Trophoblast cell (in vitro differentiated cells and primary cell): ENCODE results near the gene OPN5.
A peak's percentile ranks its signal among the peaks of the same experiment; 100 is the strongest.

Experiments used
- DNase-seq, 2 donors: peaks; one replicate each; pipeline ENCODE4 v3.0.0-alpha.2; 2016
- H2AFZ ChIP-seq: 2 replicates; pipeline ENCODE4 v1.6.1; 2013; ENCODE audit warnings: low read length, moderate library complexity, mild to moderate bottlenecking; ENCODE audit not compliant: insufficient read depth, poor library complexity
- H2AK5ac ChIP-seq: 2 replicates; pipeline ENCODE4 v1.6.1; 2013; ENCODE audit warnings: mild to moderate bottlenecking, low read length
- H2BK120ac ChIP-seq: 2 replicates; pipeline ENCODE4 v1.6.1; 2013; ENCODE audit warnings: low read length, mild to moderate bottlenecking, moderate library complexity; ENCODE audit not compliant: insufficient read depth, poor library complexity
- H2BK12ac ChIP-seq: 2 replicates; pipeline ENCODE4 v1.6.1; 2013; ENCODE audit warnings: mild to moderate bottlenecking, low read length, moderate library complexity
- H2BK5ac ChIP-seq: 2 replicates; pipeline ENCODE4 v1.6.1; 2013; ENCODE audit warnings: low read length, low read depth, moderate library complexity, mild to moderate bottlenecking; ENCODE audit not compliant: poor library complexity
- H3K14ac ChIP-seq: 2 replicates; pipeline ENCODE4 v1.6.1; 2013; ENCODE audit warnings: mild to moderate bottlenecking, low read length
- H3K18ac ChIP-seq: 2 replicates; pipeline ENCODE4 v1.6.1; 2013; ENCODE audit warnings: mild to moderate bottlenecking, low read length
- H3K23ac ChIP-seq: 2 replicates; pipeline ENCODE4 v1.6.1; 2013; ENCODE audit warnings: low read length
- H3K27ac ChIP-seq: 2 replicates; pipeline ENCODE4 v1.5.1; 2013; ENCODE audit warnings: low read depth, mild to moderate bottlenecking, inconsistent platforms, low read length, moderate library complexity
- H3K27me3 ChIP-seq: 2 replicates; pipeline ENCODE4 v1.6.1; 2013; ENCODE audit warnings: inconsistent platforms, mild to moderate bottlenecking, low read length, moderate library complexity; ENCODE audit not compliant: insufficient read depth
- H3K36me3 ChIP-seq, 2 experiments: 1 replicate in 1 of 2; 2 replicates in 1 of 2; pipeline ENCODE4 v1.6.1; 2013; ENCODE audit warnings: low read length in 2 of 2, mild to moderate bottlenecking in 2 of 2, moderate library complexity in 1 of 2; ENCODE audit not compliant: insufficient read depth in 2 of 2, control insufficient read depth in 1 of 2
- H3K4ac ChIP-seq: 2 replicates; pipeline ENCODE4 v1.6.1; 2013; ENCODE audit warnings: low read depth, mild to moderate bottlenecking, low read length, moderate library complexity
- H3K4me1 ChIP-seq, 2 experiments: 1 replicate in 1 of 2; 2 replicates in 1 of 2; pipeline ENCODE4 v1.6.1; 2013; ENCODE audit warnings: low read length in 2 of 2, mild to moderate bottlenecking in 2 of 2, moderate library complexity in 1 of 2; ENCODE audit not compliant: insufficient read depth in 2 of 2, control insufficient read depth in 1 of 2
- H3K4me2 ChIP-seq: 2 replicates; pipeline ENCODE4 v1.6.1; 2013; ENCODE audit warnings: inconsistent platforms, mild to moderate bottlenecking, low read length, moderate library complexity
- H3K4me3 ChIP-seq: 2 replicates; pipeline ENCODE4 v1.5.1; 2013; ENCODE audit warnings: mild to moderate bottlenecking, low read depth, low read length, inconsistent platforms
- H3K79me1 ChIP-seq: one replicate; pipeline ENCODE4 v1.6.1; 2013; ENCODE audit warnings: low read length
- H3K79me2 ChIP-seq: 2 replicates; pipeline ENCODE4 v1.6.1; 2013; ENCODE audit warnings: low read length, mild to moderate bottlenecking; ENCODE audit not compliant: control insufficient read depth, insufficient read depth, poor library complexity
- H3K9ac ChIP-seq: 2 replicates; pipeline ENCODE4 v1.6.1; 2013; ENCODE audit warnings: mild to moderate bottlenecking, low read length
- H3K9me3 ChIP-seq: 2 replicates; pipeline ENCODE4 v1.6.1; 2013; ENCODE audit warnings: low read depth, mild to moderate bottlenecking, control low read depth, inconsistent platforms, low read length; ENCODE audit not compliant: insufficient read depth
- H4K12ac ChIP-seq: 2 replicates; pipeline ENCODE4 v1.6.1; 2013; ENCODE audit warnings: low read depth, mild to moderate bottlenecking, low read length, moderate library complexity
- H4K8ac ChIP-seq: 2 replicates; pipeline ENCODE4 v1.6.1; 2013; ENCODE audit warnings: low read depth, mild to moderate bottlenecking, low read length, moderate library complexity
- H4K91ac ChIP-seq: one replicate; pipeline ENCODE4 v1.6.1; 2013; ENCODE audit warnings: low read depth, mild to moderate bottlenecking, low read length, moderate library complexity
- WGBS: extraction: QIAGEN DNeasy Blood & Tissue Kit; methylation state at CpG from one replicate; pipeline ENCODE4 v1.1.7; 2013; ENCODE audit warnings: missing lambda C conversion rate; ENCODE audit not compliant: insufficient read length, insufficient coverage; ENCODE audit errors: extremely low coverage; 5-methylcytosine and 5-hydroxymethylcytosine counted together

OPN5 gene

DNA sequence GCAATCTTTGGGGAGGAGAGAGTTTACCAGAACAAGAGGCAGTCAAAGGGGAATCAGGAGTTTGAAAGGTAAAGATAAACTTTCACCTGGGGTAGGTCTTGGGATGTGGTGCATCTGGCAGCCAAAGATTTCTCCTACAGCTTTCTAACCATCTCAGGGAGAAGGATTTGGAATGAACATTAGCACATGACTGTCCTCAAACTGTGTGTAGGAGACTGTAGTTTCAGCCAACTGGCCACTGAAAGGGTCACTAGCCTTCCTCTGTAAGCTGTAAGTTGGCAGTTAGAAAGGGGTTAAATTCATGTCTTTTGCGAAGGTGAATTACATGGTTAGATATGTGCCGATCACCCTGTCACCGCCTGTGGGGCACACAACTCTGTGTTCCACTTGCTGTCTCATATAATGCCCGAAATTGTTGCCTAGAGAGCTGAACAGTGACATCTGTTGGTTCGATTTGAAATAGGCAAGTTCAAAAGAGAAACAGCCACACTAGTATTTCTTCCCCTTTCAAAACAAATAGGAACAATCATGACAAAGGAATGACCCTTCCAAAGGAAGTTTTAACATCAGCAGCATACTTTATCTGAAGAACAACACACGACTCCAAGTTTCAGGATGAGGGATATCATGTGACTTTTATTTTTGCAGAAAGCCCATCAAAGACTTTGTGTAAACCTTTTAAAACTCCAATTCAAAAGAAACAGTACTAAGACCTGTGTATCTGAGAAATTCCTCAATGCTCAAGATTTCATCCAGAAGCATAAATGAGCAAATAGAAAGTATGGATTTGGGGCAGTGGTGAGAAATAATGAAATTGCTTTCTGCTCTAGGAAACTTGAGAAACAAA, 1.1 kb upstream of the OPN5 start:
- no peak overlapping the region for H3K4ac ChIP-seq
- no peak overlapping the region for H4K8ac ChIP-seq
- H2BK12ac ChIP-seq, result no peak overlapping the region
- peak in 1 of 2 donors; percentile 70 for DNase-seq
- no peak overlapping the region for H2AK5ac ChIP-seq
- H3K18ac ChIP-seq, result no peak overlapping the region
- no peak overlapping the region for H3K9ac ChIP-seq
- H2BK120ac ChIP-seq, result no peak overlapping the region
- no peaks in the 10 kb centered on the region for H3K79me1 ChIP-seq
- no peaks in the 10 kb centered on the region for H3K79me2 ChIP-seq
- no peak overlapping the region for H3K14ac ChIP-seq
- no peak overlapping the region for H3K27ac ChIP-seq
- no CpG with 5 or more reads among the region's 6 CpGs for WGBS
- no peak overlapping the region for H3K4me2 ChIP-seq
- H3K27me3 ChIP-seq, result no peaks in the 10 kb centered on the region
- H2BK5ac ChIP-seq, result no peak overlapping the region
- no peak overlapping the region for H3K23ac ChIP-seq
- H3K4me3 ChIP-seq, result no peak overlapping the region
- no peaks in the 10 kb centered on the region for H3K9me3 ChIP-seq
- no peak overlapping the region for H4K91ac ChIP-seq
- H3K36me3 ChIP-seq, result no peaks in the 10 kb centered on the region
- H4K12ac ChIP-seq, result no peak overlapping the region
- no peak overlapping the region for H2AFZ ChIP-seq
- no peaks in the 10 kb centered on the region for H3K4me1 ChIP-seq

DNA sequence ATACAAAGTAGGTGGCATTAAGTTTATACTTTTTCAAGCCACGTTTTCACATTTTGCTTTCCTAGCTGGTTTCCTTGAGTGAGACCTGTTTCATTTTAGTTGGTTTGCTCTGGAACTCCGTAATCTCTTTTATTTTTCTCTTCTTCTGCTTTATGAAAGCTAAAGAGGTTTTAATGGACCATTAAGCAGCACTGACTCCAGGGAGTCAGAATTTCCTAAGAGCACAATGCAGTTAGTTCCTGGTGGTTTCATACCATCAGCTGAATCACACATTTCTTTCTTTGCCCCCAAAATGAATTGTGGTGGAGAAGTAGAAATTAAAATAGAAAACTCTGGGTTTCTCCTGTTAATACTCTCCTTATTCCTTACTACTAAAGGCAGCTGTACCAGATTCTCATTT, 3.4 kb downstream of the OPN5 start:
- no CpG with 5 or more reads among the region's 2 CpGs for WGBS
- Histone ChIP-seq H2AK5ac (no peak overlapping the region), H3K9ac (no peak overlapping the region)

GRCh38 chr6:47787620-47788497, 6.0 kb downstream of the OPN5 start:
- DNase-seq, result peak; percentile 83 to 94
- no peak overlapping the region for H2BK5ac ChIP-seq
- no peaks in the 10 kb centered on the region for H3K79me1 ChIP-seq
- no CpG with 5 or more reads among the region's 20 CpGs for WGBS
- H3K4me1 ChIP-seq, result no peaks in the 10 kb centered on the region
- H3K27ac ChIP-seq, result no peak overlapping the region
- no peak overlapping the region for H2BK120ac ChIP-seq
- H2AK5ac ChIP-seq, result no peak overlapping the region
- H2BK12ac ChIP-seq, result no peak overlapping the region
- no peak overlapping the region for H3K14ac ChIP-seq
- H2AFZ ChIP-seq, result no peak overlapping the region
- no peak overlapping the region for H3K4me3 ChIP-seq
- H3K27me3 ChIP-seq, result no peaks in the 10 kb centered on the region
- H3K79me2 ChIP-seq, result no peaks in the 10 kb centered on the region
- no peak overlapping the region for H3K4ac ChIP-seq
- no peak overlapping the region for H4K12ac ChIP-seq
- no peak overlapping the region for H4K8ac ChIP-seq
- H3K23ac ChIP-seq, result no peak overlapping the region
- H3K18ac ChIP-seq, result no peak overlapping the region
- peak overlapping the region; percentile 35 for H3K4me2 ChIP-seq
- H3K36me3 ChIP-seq, result no peaks in the 10 kb centered on the region
- no peak overlapping the region for H3K9ac ChIP-seq
- H4K91ac ChIP-seq, result no peak overlapping the region
- no peaks in the 10 kb centered on the region for H3K9me3 ChIP-seq

More for the DNA sequence above, 3.4 kb downstream of the OPN5 start:
- Histone ChIP-seq H3K4me3 (no peak overlapping the region), H3K14ac (no peak overlapping the region), H3K36me3 (no peaks in the 10 kb centered on the region), H4K8ac (no peak overlapping the region), H3K23ac (no peak overlapping the region), H3K27me3 (no peaks in the 10 kb centered on the region), H3K79me1 (no peaks in the 10 kb centered on the region), H3K4me2 (no peak overlapping the region), H4K12ac (no peak overlapping the region), H2BK12ac (no peak overlapping the region), H2BK5ac (no peak overlapping the region), H2AFZ (no peak overlapping the region), H3K18ac (no peak overlapping the region), H2BK120ac (no peak overlapping the region), H3K4ac (no peak overlapping the region), H3K4me1 (no peaks in the 10 kb centered on the region), H3K79me2 (no peaks in the 10 kb centered on the region), H3K9me3 (no peaks in the 10 kb centered on the region), H4K91ac (no peak overlapping the region), H3K27ac (no peak overlapping the region)
- no peak for DNase-seq

GRCh38 chr6:47788498-47788884, 6.7 kb downstream of the OPN5 start:
- H3K14ac ChIP-seq, result no peak overlapping the region
- H3K27ac ChIP-seq, result no peak overlapping the region
- no peaks in the 10 kb centered on the region for H3K79me2 ChIP-seq
- H4K12ac ChIP-seq, result no peak overlapping the region
- H2AK5ac ChIP-seq, result no peak overlapping the region
- H2BK12ac ChIP-seq, result no peak overlapping the region
- no peak overlapping the region for H2AFZ ChIP-seq
- H4K91ac ChIP-seq, result no peak overlapping the region
- no peaks in the 10 kb centered on the region for H3K79me1 ChIP-seq
- H3K4me2 ChIP-seq, result peak overlapping the region; percentile 35
- no peaks in the 10 kb centered on the region for H3K27me3 ChIP-seq
- H3K36me3 ChIP-seq, result no peaks in the 10 kb centered on the region
- no peak for DNase-seq
- no peaks in the 10 kb centered on the region for H3K9me3 ChIP-seq
- no peak overlapping the region for H3K23ac ChIP-seq
- no peak overlapping the region for H2BK5ac ChIP-seq
- H3K4me3 ChIP-seq, result no peak overlapping the region
- no peak overlapping the region for H3K18ac ChIP-seq
- no peak overlapping the region for H4K8ac ChIP-seq
- WGBS, result no CpG with 5 or more reads among the region's 5 CpGs
- no peak overlapping the region for H2BK120ac ChIP-seq
- H3K4ac ChIP-seq, result no peak overlapping the region
- H3K9ac ChIP-seq, result no peak overlapping the region
- H3K4me1 ChIP-seq, result no peaks in the 10 kb centered on the region
